HEK293 (cell line): ENCODE data around the gene VWCE.
"Not testable (repeated sequence)": the region's sequence is repeated elsewhere in the genome, so short reads cannot be mapped to it uniquely, and the experiment has no call there.

Source experiments
- CTCF ChIA-PET: fragments of 350-600 bp; formaldehyde crosslinking; extraction: SDS; loops from one replicate; lab custom pipeline; 2021; ENCODE audit warnings: antibody characterized with exemption; lab: Yijun Ruan, JAX
- POLR2A ChIA-PET: fragments of 300-600 bp; formaldehyde crosslinking; extraction: SDS; loops from one replicate; lab custom pipeline; 2020; ENCODE audit warnings: antibody characterized with exemption, inconsistent platforms; lab: Yijun Ruan, JAX
- H3K27ac ChIP-seq: fragments of 200-500 bp; sonication (Bioruptor generic); 2 replicates; pipeline ENCODE4 v1.5.1; 2014; ENCODE audit warnings: low read depth, low read length, control low read depth, inconsistent platforms; ENCODE audit errors: extremely low read depth
- H3K36me3 ChIP-seq, 2 experiments: fragments of 200-500 bp in 1 of 2; sonication (Bioruptor generic) in 1 of 2; 1 replicate in 1 of 2; 2 replicates in 1 of 2; pipeline ENCODE4 v1.5.1; 2014 to 2017; ENCODE audit warnings: inconsistent platforms in 2 of 2, low read length in 2 of 2; ENCODE audit not compliant: control insufficient read depth in 2 of 2, insufficient read depth in 1 of 2
- H3K4me1 ChIP-seq: fragments of 200-500 bp; sonication (Bioruptor generic); 2 replicates; pipeline ENCODE4 v1.5.1; 2014; ENCODE audit warnings: mild to moderate bottlenecking, low read length, inconsistent platforms; ENCODE audit not compliant: control insufficient read depth, insufficient read depth
- H3K4me3 ChIP-seq: 2 replicates; pipeline ENCODE4 v1.5.1; 2011; ENCODE audit warnings: low read depth, mild to moderate bottlenecking, control low read depth, low read length, moderate library complexity
- H3K9me3 ChIP-seq: fragments of 200-500 bp; sonication (Bioruptor generic); 2 replicates; pipeline ENCODE4 v1.5.1; 2014; ENCODE audit warnings: low read depth, low read length, inconsistent platforms; ENCODE audit not compliant: control insufficient read depth, insufficient read depth

VWCE gene

GRCh38 chr11:61222692-61223091 is 72.4 kb downstream of the VWCE start:
- not testable (repeated sequence) for H3K9me3 ChIP-seq

GRCh38 chr11:61222047-61222446 is 73.1 kb downstream of the VWCE start, which contains the start of gene PGA4:
Gene PGA4, plus strand, starts transcription at chr11:61222347. Its CDS starts 54 bp downstream, at chr11:61222401.
- H3K36me3 ChIP-seq, POLR2A ChIA-PET, CTCF ChIA-PET, H3K4me1 ChIP-seq, H3K9me3 ChIP-seq, H3K27ac ChIP-seq, H3K4me3 ChIP-seq: not testable (repeated sequence)

More at GRCh38 chr11:61222692-61223091, 72.4 kb downstream of the VWCE start:
- CTCF ChIA-PET, POLR2A ChIA-PET, H3K4me3 ChIP-seq, H3K27ac ChIP-seq, H3K4me1 ChIP-seq, H3K36me3 ChIP-seq: not testable (repeated sequence)

- POLR2A ChIA-PET, H3K4me3 ChIP-seq, H3K36me3 ChIP-seq, H3K27ac ChIP-seq, CTCF ChIA-PET, H3K9me3 ChIP-seq, H3K4me1 ChIP-seq: not testable (repeated sequence)
Measured at GRCh38 chr11:61219016-61219415, 76.1 kb downstream of the VWCE start.

- H3K27ac ChIP-seq, H3K36me3 ChIP-seq, H3K9me3 ChIP-seq, H3K4me3 ChIP-seq, POLR2A ChIA-PET, CTCF ChIA-PET, H3K4me1 ChIP-seq: not testable (repeated sequence)
Measured at GRCh38 chr11:61218306-61218705, 76.8 kb downstream of the VWCE start.

DNA sequence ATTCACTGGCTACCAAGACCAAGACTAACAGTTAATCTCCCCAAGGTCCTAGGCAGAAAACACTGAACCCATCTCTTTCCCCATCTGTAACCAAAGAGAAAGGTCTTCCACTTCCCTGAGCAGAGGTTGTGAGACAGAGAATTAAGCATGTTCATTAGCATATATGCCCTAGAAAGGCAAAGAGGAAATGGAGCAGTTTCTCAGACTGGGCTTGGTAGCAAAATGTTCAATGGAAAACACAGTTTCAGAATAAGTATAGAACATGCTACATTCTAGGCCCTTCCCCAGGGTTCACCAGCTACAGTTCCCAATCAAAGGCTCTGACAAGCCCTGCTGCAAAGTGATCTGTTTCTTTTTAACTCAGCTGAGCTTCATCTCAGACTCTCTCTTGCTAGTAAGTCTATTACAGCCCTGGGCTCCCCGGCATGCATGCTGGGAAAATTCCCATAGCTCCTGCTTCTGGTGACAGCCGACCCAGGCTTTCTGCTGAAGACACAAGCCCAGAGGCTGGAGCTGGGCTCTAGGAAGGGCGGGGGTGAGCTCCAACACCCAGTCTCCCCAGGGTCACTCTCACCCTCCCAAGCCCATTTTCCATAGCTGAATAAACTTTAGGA is 81.3 kb downstream of the VWCE start:
- POLR2A ChIA-PET, H3K27ac ChIP-seq, H3K9me3 ChIP-seq, CTCF ChIA-PET, H3K4me1 ChIP-seq, H3K36me3 ChIP-seq, H3K4me3 ChIP-seq: not testable (repeated sequence)

DNA sequence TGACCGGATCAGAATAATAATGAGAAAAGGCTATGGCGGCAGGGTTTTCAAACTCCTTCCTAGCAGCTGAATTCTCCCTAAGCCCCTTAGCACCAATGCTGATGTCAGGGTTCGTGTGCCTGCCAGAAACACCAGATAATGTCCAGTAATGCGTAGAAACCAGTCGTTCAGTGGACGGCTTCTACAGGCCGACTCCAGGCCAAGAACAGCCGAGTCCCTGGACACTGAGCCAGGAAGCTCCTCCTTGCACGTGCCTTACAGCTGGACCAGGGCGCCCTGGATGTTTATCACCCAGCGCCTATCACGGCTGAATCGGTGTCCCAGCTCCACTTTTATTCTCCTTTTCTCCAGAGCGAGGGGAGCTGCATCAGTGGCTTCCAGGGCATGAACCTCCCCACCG is 82.9 kb downstream of the VWCE start:
- CTCF ChIA-PET, POLR2A ChIA-PET, H3K4me1 ChIP-seq, H3K4me3 ChIP-seq, H3K9me3 ChIP-seq, H3K27ac ChIP-seq, H3K36me3 ChIP-seq: not testable (repeated sequence)

DNA sequence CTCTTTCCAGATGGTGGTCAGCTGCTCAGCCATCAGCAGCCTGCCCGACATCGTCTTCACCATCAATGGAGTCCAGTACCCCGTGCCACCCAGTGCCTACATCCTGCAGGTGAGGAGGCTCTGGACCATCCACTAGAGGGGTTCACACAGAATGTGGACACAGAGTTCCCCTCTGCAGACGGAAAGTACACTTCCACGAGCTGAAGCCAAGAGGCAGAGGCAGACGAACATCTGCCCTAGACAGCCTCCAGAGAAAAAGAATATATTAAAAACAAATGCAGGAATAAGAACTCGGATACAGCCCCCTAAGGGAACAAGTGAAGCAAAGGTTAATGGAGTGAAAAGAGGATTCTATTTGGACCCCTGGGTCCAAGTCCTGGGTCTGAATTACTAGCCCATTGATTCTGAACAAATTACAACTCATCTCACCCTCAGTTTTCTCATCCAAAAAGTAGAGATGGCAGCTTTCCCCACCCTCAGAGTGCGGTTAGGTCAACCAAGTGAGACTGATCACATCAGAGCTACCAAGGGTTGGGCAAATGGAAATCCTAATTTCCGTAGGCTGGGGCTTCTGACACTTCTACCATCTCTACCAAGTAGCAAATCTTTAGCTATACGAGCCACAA is 83.7 kb downstream of the VWCE start:
- H3K4me1 ChIP-seq, H3K4me3 ChIP-seq, H3K27ac ChIP-seq, POLR2A ChIA-PET, H3K36me3 ChIP-seq, CTCF ChIA-PET, H3K9me3 ChIP-seq: not testable (repeated sequence)

DNA sequence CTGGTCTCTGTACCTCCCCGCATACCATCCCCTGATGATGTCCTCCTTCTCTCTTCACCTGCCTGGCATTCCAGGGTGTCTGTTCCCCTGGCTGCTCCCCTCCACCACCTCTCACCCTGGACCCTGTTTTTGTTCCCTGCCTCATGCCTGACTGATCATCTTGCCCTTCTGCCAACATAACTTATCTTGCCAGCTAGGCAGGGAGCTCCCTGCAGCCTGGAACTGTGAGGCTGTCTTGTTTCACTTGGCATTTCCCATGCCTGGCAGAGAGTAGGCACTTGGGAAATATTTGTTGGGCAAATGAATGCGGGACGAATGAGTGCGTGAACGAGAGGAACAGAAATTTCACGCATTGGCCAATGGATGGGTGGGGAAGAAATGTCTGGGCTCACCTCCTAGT is 84.5 kb downstream of the VWCE start:
- H3K9me3 ChIP-seq, H3K27ac ChIP-seq, H3K4me1 ChIP-seq, POLR2A ChIA-PET, H3K4me3 ChIP-seq, H3K36me3 ChIP-seq, CTCF ChIA-PET: not testable (repeated sequence)
